GM23338 (cell line): ENCODE results near the gene ENTPD1. TPM values are rescaled to one million over a fixed set of nuclear protein-coding genes. Genes with fewer than 3 reads are reported as not detected.

Experiments
- ATAC-seq: fragments of 200-7000 bp; cut with Tn5 transposase; 3 replicates; pipeline ENCODE4 v1.9.1; 2020
- DNase-seq: peaks from one replicate; pipeline ENCODE4 v3.0.0-alpha.2; 2015; ENCODE audit warnings: low spot score
- H2AFZ ChIP-seq: fragments of 200-600 bp; sonication (generic); 2 replicates; pipeline ENCODE4 v1.8.0; 2016; ENCODE audit warnings: antibody characterized with exemption, mild to moderate bottlenecking, moderate library complexity
- H3F3A ChIP-seq: fragments of 200-600 bp; sonication (generic); replicated peaks from 2 replicates; pipeline ENCODE4 v1.8.0; 2017; ENCODE audit warnings: antibody characterized with exemption, mixed run types, low read depth
- H3K27ac ChIP-seq: fragments of 200-600 bp; sonication (generic); 2 replicates; pipeline ENCODE4 v1.6.1; 2016; ENCODE audit warnings: low read depth
- H3K27me3 ChIP-seq: fragments of 200-600 bp; sonication (generic); 2 replicates; pipeline ENCODE4 v1.8.0; 2016; ENCODE audit warnings: mild to moderate bottlenecking, mixed run types, moderate library complexity; ENCODE audit not compliant: insufficient read depth
- H3K36me3 ChIP-seq: fragments of 200-600 bp; sonication (generic); 2 replicates; pipeline ENCODE4 v1.8.0; 2016; ENCODE audit warnings: mild to moderate bottlenecking; ENCODE audit not compliant: insufficient read depth
- H3K4me1 ChIP-seq: fragments of 200-600 bp; sonication (generic); 2 replicates; pipeline ENCODE4 v1.8.0; 2016; ENCODE audit warnings: mild to moderate bottlenecking, moderate library complexity; ENCODE audit not compliant: insufficient read depth
- H3K4me2 ChIP-seq: fragments of 200-600 bp; sonication (generic); 2 replicates; pipeline ENCODE4 v1.7.1; 2017; ENCODE audit warnings: mixed run types
- H3K4me3 ChIP-seq: fragments of 200-600 bp; sonication (generic); 2 replicates; pipeline ENCODE4 v1.6.1; 2016; ENCODE audit warnings: mixed run types
- H3K79me2 ChIP-seq: fragments of 200-600 bp; sonication (generic); replicated peaks from 2 replicates; pipeline ENCODE4 v1.8.0; 2017; ENCODE audit warnings: mild to moderate bottlenecking; ENCODE audit not compliant: insufficient read depth
- H3K9me2 ChIP-seq: fragments of 200-600 bp; sonication (generic); 2 replicates; pipeline ENCODE4 v1.8.0; 2017; ENCODE audit not compliant: insufficient read depth
- H4K20me1 ChIP-seq: fragments of 200-600 bp; sonication (generic); replicated peaks from 2 replicates; pipeline ENCODE4 v1.8.0; 2017; ENCODE audit warnings: mild to moderate bottlenecking; ENCODE audit not compliant: insufficient read depth
- H3K27ac Mint-ChIP-seq: 2 replicates; pipeline ENCODE4 v1.8.0; 2020; ENCODE audit warnings: inconsistent platforms, mild to moderate bottlenecking, moderate library complexity, mixed read lengths
- H3K27me3 Mint-ChIP-seq: 3 replicates; pipeline ENCODE4 v1.8.0; 2022; ENCODE audit warnings: low read depth, mild to moderate bottlenecking, moderate library complexity, mixed read lengths, inconsistent platforms; ENCODE audit not compliant: insufficient read depth, poor library complexity
- H3K36me3 Mint-ChIP-seq: 3 replicates; pipeline ENCODE4 v1.8.0; 2021; ENCODE audit warnings: low read depth, mild to moderate bottlenecking, inconsistent platforms, moderate library complexity, mixed read lengths
- H3K4me1 Mint-ChIP-seq: 3 replicates; pipeline ENCODE4 v1.8.0; 2020; ENCODE audit warnings: mild to moderate bottlenecking, inconsistent platforms, mixed read lengths
- H3K4me3 Mint-ChIP-seq: 3 replicates; pipeline ENCODE4 v1.8.0; 2021; ENCODE audit warnings: moderate library complexity, mild to moderate bottlenecking, inconsistent platforms, mixed read lengths
- H3K9me3 Mint-ChIP-seq: 3 replicates; pipeline ENCODE4 v1.8.0; 2020; ENCODE audit warnings: moderate library complexity, mild to moderate bottlenecking, inconsistent platforms, mixed read lengths
- CREB1 ChIP-seq: fragments of 250-450 bp; sonication (Bioruptor Pico); IDR thresholded peaks from 2 replicates; pipeline ENCODE4 v1.5.0; 2020; ENCODE audit warnings: low read depth, mild to moderate bottlenecking, moderate library complexity
- CTCF ChIP-seq, 2 experiments: fragments of 200-600 bp in 1 of 2; sonication (generic) in 1 of 2; conservative IDR thresholded peaks; 2 replicates each; pipeline versions ENCODE4 v1.5.1 to v1.6.1; 2016 to 2017; ENCODE audit warnings: antibody characterized with exemption in 2 of 2, low read depth in 2 of 2, mild to moderate bottlenecking in 2 of 2, moderate library complexity in 1 of 2
- JUNB ChIP-seq: IDR thresholded peaks from one replicate; pipeline ENCODE4 v1.6.1; 2016; ENCODE audit warnings: antibody characterized with exemption; ENCODE audit not compliant: unreplicated experiment
- NANOG ChIP-seq: IDR thresholded peaks from 2 replicates; pipeline ENCODE4 v1.6.1; 2016; ENCODE audit warnings: antibody characterized with exemption, borderline replicate concordance
- REST ChIP-seq: IDR thresholded peaks from one replicate; pipeline ENCODE4 v1.6.1; 2018; ENCODE audit warnings: antibody characterized with exemption; ENCODE audit not compliant: unreplicated experiment
- STAT1 ChIP-seq: IDR thresholded peaks from one replicate; pipeline ENCODE4 v1.6.1; 2016; ENCODE audit warnings: antibody characterized with exemption; ENCODE audit not compliant: unreplicated experiment
- ZNF462 ChIP-seq: fragments of 250-450 bp; sonication (Bioruptor Pico); IDR thresholded peaks from 2 replicates; pipeline ENCODE4 v1.5.0; 2020; ENCODE audit warnings: mild to moderate bottlenecking, moderate library complexity
- polyA plus RNA-seq: library from polyadenylated mRNA; unstranded; fragments of >200 nt; fragmentation: Nextera tagmentation; extraction: Ambion mirVana; gene quantifications from 2 replicates; pipeline ENCODE4 v1.2.1, GENCODE V29; 2016
- total RNA-seq: library from RNA; depleted of rRNA; stranded (reverse); fragments of >200 nt; shearing (Covaris generic); gene quantifications from 2 replicates; pipeline ENCODE4 v1.2.3, GENCODE V29; 2014

Gene ENTPD1
- total and polyA plus RNA-seq, 2 experiments from 2014 or later: 2.3 to 3.6 TPM

GRCh38 chr10:95748349-95748748, 7.6 kb upstream of the ENTPD1 start:
- Histone ChIP-seq H3K36me3 (no peaks in the 10 kb centered on the region), H3K4me1 (no peaks in the 10 kb centered on the region), H3K4me2 (no peak overlapping the region), H3F3A (no peaks in the 10 kb centered on the region), H3K9me2 (peaks cover 12% of the 10 kb centered on the region; the same call in 1 of the 2 replicates), H4K20me1 (no peaks in the 10 kb centered on the region), H3K4me3 (no peak overlapping the region), H3K79me2 (no peaks in the 10 kb centered on the region), H3K27ac (no peak overlapping the region), H2AFZ (no peak overlapping the region), H3K27me3 (no peaks in the 10 kb centered on the region)
- Mint-ChIP-seq H3K36me3 (no peaks in the 10 kb centered on the region), H3K27ac (no peak overlapping the region), H3K4me1 (no peaks in the 10 kb centered on the region; the same call in 2 of the 3 replicates), H3K27me3 (no peaks in the 10 kb centered on the region), H3K4me3 (no peak overlapping the region), H3K9me3 (no peaks in the 10 kb centered on the region; the same call in 2 of the 3 replicates)
- TF ChIP-seq CREB1 (CRISPR knock-in tag) (no peak), STAT1 (no peak), JUNB (no peak), NANOG (no peak), CTCF (conservative IDR thresholded peaks at IDR 0.05; ENCODE audit: low read depth in 2 of 2) (no peak)
- DNase-seq (no peak), ATAC-seq (no peak)

GRCh38 chr10:95755511-95756004, 405 bp upstream of the ENTPD1 start:
- Mint-ChIP-seq H3K27me3 (peaks cover 1% of the 10 kb centered on the region), H3K4me1 (peaks cover 18% of the 10 kb centered on the region), H3K27ac (no peak overlapping the region), H3K36me3 (no peaks in the 10 kb centered on the region), H3K4me3 (peak overlapping the region; percentile 83), H3K9me3 (no peaks in the 10 kb centered on the region; the same call in 2 of the 3 replicates)
- ATAC-seq: peak; percentile 92
- Histone ChIP-seq H3K27ac (no peak overlapping the region), H3K27me3 (no peaks in the 10 kb centered on the region), H3F3A (no peaks in the 10 kb centered on the region), H3K79me2 (no peaks in the 10 kb centered on the region), H3K4me3 (peak overlapping the region; percentile 50), H3K9me2 (0 out of 2 replicates have a peak, but pooled peaks cover 5% of the 10 kb centered on the region), H3K4me1 (peaks cover 8% of the 10 kb centered on the region), H3K4me2 (peak overlapping the region; percentile 73), H4K20me1 (no peaks in the 10 kb centered on the region), H3K36me3 (no peaks in the 10 kb centered on the region), H2AFZ (peak overlapping the region; percentile 35; the same call in 1 of the 2 replicates)
- DNase-seq: peak; percentile 83
- no peak for TF ChIP-seq REST
- peak; percentile 47; the same call in 1 of the 2 replicates for TF ChIP-seq ZNF462
